TTC549 (cell line): ENCODE results near the gene FADS3.
"Not testable (repeated sequence)": the region's sequence is repeated elsewhere in the genome, so short reads cannot be mapped to it uniquely, and the experiment has no call there.

Experiments
- FAIRE-seq: peaks from 2 replicates; lab custom pipeline; 2012; peaks lifted over from hg19 to GRCh38; lab: Jason Lieb, UNC

Gene FADS3

GRCh38 chr11:61898247-61898582 is 6.9 kb upstream of the FADS3 start:
- FAIRE-seq, result no peak

DNA sequence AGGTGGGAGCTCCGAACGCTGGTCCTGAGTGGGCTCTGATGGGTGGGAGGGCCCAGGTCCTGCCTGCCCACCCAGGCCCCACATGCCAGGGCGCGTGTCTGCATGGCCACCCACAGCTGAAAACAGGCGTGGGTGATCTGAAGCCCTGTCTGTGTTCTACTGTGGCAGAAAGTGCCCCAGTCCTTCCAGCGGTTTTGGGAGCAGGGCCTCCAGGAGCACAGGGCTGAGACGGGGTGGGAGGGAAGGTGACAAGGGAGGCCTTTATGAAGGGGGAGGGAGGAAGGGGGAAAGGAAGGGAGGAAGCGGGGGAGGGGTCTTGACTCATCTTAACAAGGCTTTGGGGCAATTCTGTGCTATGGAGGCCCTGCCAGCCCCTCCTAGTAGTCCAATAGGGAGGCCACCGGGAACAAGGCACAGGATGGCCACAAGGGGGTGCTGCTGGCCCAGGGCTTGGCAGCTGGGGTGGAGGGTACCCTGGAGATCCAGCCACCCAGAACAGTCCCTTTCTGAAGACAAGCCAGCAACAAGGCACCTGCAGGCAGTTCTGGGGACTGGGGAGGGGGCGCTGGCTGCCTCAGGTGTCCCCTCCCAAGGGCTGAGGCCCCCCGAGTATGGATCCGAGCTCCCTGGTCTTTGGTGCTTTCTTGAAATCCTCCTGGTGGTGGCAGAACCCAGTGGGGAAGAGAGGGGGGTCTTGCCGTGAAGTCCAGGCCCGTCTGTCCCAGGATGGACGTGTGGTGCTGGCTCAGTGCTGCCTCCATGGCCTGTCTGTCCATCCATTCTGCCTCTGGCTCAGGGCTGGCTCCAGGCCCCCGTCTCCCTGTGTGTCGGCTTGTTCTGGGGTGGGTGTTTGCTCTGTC is 6.3 kb upstream of the FADS3 start:
- no peak for FAIRE-seq

DNA sequence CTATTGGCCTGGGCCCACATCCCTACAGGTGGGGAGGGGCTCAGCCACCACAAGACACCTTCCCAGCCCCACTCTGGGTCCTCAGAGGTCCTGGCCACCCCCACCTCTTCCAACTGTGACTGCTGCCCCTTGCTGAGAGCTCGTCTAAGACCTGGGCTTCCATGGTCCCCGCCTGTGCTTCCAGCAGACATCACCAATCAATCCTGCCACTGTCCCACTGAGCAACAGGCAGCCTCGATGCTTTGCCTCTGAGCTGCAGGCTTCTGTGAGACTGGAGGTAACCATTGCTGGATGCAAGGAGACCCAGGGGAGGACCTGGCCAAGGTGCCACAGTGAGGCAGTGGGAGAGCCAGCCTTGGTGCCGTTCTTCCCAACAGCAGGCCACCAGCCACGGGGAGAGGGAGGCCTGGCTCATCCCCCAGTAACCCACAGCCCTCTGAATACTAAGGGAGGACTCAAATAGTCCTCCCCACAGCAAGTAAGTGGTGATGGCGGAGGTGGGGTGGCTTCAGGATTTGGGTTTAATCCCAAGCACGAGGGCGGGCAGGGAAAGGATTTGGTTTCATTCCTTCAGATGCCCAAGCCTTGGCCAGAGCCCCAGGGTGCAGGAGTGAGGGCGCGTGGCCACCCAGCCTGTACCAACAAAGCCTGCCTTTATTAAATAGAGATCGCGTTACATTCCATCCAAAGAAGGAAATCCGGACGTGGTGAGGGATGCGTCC is 5.5 kb upstream of the FADS3 start:
- no peak for FAIRE-seq

GRCh38 chr11:61895718-61896059 is 4.3 kb upstream of the FADS3 start:
- no peak for FAIRE-seq

DNA sequence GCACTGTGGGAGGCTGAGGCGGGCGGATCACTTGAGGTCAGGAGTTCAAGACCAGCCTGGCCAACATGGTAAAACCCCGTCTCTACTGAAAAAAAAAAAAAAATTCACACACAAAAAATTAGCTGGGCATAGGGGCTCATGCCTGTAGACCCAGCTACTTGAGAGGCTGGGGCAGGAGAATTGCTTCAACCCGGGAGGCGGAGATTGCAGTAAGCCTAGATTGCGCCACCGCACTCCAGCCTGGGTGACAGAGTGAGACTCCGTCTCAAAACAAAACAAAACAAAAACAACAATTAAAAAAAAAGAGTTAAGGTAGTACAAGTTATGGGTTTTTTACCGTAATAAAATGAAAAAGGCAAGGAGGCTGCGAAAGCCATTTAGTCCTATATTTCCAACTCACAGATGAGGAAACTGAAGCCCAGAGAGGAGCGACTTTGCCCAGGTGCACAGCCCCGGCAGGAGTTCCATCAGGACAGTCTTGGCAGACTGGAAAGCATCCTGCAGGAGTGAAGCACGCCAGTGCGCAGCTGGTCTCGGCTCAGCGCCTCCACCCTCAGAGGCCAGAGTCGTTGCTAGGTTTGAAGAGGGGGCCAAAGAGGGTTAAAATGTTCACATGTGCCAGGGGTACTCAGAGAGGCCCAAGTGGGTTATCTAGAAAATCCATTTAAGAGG is 3.8 kb upstream of the FADS3 start:
- FAIRE-seq, result no peak

GRCh38 chr11:61893981-61894380 is 2.6 kb upstream of the FADS3 start:
- FAIRE-seq, result no peak

DNA sequence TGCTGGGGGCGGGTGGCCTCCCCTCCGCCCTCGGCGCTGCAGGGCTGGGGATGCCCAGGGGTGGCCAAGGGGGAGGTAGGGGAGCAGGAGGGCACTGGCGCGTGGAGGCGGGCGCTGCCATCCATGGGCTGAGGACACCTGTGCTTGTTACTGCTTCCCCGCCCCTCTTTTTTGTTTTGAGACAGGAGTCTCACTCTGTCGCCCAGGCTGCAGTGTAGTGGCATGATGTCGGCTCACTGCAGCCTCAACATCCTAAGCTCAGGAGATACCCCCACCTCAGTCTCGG is 683 bp upstream of the FADS3 start:
- no peak for FAIRE-seq

DNA sequence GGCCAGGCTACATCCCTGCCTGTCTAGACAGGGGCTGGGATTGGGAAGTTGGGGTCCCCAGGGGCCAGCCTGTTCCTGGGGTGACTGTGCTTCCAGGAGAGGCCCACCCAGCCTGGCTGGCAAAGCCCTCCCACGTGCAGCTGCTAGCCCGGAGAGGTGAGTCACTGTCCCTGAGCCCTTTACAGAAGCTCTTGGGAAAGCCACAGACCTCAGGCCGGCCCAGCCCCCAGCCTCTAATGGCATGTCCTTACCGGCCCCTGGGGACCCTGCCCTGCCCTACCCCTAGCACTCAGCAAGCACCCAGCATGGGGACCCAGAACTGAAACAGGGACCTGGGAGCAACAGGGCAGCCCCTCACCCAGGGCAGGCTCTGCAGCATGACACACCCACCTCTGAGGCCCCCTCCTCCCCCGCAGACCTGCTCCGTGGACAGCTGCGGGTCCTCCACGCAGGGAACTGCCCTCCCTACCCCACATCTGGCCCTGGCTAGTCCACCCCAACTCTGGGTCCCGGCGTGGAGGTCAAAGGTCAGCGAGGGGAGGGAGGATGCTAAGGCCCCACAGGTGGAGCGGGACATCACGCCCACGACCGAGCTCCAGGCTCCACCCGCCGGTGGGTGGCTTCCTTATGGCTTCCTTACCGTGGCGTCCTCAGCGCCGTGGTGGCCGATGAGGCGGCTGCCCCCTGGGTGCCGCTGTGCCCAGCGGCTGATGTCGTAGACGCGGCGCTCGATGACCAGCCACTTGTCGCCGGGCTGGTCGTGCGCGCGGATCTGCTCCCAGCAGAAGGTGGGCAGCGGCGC is 615 bp downstream of the FADS3 start:
- FAIRE-seq, result no peak

DNA sequence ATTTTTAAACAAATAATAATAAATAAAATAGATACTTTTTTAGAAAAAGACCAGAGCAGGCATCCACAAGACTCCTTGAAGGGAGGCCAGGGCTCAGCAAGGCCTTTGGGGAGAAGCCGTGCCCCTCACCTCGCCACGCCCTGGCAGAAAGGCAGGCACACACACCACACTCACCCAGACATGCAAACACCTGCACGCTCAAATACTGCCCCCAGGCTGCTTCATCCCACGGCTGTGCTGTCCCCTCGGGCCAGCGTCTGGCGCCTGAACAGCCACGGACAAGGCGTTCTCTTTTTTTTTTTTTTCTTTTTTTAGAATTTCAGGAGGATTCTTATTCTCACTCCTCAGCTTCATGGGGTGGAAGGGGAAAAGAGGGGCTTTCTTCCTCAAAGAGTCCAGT is 1.5 kb downstream of the FADS3 start:
- no peak for FAIRE-seq

- FAIRE-seq, result no peak
Observed at GRCh38 chr11:61888590-61888989, 2.8 kb downstream of the FADS3 start.

GRCh38 chr11:61887839-61888494 is 3.4 kb downstream of the FADS3 start:
- FAIRE-seq, result no peak

DNA sequence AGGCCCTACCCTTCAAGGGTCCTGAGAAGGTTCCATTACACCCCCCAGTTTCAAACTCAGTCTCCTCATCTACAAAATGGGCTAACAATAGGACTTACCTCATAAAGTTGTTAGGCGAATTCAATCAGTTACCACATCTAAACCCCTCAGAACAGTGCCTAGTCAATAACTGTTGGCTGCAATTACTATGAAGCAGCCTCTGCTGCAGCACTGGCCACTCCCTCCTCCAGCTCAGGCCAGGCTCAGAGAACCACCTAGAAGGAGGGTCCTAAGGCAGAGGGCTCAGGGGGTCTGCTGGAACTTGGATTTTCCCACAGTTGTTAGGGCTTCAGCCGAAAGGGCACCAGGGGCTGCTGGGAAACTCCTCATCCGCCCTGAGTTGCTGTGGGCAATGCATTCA is 4.7 kb downstream of the FADS3 start:
- FAIRE-seq, result no peak

DNA sequence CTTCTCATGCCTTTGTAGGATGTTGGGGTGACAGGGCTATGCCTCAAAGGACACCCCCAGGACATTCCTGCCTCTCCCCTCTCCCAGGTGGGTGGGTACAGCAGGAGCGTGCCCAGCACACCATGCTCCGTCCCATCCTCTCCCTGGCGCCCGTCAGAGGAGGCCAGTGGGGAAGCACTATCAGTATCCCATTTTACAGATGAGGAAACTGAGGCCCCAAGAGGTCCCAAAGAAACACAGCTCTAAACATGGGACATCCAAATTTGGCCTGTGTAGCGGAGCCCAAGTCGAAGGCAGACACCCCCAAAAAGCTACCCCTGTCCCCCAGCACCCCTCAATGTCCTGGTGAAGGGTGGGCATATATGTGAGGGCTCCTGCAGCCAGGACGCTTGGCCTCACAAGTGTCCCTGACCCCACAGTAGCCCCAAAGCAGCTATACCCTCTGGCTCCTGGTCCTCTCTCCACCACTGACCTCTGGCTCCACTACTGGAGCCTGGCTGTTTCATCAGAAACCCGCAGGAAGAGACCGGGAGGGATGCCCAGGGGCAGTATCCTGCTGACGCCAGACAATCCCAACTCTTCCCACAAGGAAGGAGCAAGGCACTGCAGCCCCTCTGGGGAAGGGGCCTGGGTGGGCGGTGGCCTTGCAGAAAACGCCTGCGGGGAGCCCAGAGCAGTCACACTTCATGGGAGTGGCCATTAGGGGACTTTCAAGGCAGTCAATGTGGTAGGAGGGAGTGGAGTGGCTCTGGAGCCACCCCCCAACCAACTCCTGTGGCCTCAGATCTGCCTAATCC is 5.4 kb downstream of the FADS3 start:
- no peak for FAIRE-seq

- no peak for FAIRE-seq
Observed at GRCh38 chr11:61885166-61885778, 6.1 kb downstream of the FADS3 start.

DNA sequence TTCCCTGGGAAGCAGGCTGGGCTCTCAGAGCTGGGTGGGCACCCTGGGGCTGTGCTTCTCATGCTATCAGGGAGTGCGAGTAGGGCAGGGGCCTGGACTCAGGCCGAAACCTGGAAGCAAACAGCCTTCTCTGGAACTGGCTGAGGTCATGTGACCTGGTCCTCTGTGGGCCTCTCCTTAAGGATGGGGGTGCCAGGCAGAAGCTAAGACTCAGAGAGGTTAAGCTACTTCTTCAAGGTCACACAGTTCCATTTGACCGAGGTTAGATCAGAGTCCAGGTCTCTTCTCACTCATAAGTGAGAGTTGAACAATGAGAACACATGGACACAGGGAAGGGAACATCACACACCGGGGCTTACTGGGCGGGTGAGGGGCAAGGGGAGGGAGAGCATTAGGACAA is 7.4 kb downstream of the FADS3 start:
- no peak for FAIRE-seq

DNA sequence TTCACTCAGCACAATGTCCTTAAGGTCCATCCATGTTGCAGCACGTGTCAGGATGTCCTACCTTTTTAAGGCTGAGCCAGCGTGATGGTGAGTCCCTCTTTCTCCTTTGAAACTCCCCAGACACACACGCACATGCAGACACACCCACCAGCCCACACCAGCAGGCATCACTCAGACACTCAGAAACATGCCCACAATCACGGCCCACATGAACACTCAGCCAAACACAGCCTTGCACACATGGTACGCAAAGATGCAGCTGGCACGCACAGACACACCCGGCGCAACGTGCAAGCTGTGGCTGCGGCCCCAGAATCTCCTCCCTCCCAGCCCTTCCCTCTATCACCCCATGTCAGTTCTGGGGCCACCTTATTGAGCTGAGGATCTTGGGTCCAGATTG is 8.0 kb downstream of the FADS3 start:
- no peak for FAIRE-seq

GRCh38 chr11:61882879-61883278 is 8.5 kb downstream of the FADS3 start:
- no peak for FAIRE-seq

DNA sequence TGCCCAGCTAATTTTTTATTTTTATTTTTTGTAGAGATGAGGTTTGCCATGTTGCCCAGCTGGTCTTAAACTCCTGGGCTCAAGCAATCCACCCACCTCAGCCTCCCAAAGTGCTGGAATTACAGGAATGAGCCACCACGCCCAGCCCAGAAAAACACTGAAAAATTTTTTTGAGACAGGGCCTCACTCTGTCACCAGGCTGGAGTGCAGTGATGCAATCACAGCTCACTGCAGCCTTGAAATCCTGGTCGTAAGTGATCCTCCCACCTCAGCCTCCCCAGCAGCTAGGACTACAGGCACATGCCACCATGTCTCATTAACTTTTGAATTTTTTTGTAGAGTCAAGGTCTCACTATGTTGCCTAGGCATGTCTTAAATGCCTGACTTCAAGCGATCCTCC is 9.1 kb downstream of the FADS3 start:
- not testable (repeated sequence) for FAIRE-seq

DNA sequence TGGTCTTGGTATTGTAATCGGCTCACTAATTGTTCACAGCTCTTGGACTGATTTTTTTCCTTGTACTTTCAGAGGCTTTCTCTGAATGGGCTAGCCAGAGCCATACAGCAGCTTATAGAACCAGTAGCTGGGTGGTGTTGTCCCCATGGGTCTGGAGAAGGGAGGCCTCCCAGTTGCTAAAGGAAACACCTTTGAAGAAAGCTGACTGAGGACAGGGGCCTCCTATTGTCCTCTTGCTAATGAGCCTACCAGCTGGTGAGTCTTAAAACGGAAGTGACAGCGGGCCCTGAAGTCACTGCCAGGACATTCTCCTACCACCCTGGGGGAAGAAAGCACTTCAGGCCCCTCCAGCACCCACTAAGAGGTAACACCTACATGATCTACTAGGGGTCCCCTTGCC is 9.9 kb downstream of the FADS3 start:
- FAIRE-seq, result no peak

DNA sequence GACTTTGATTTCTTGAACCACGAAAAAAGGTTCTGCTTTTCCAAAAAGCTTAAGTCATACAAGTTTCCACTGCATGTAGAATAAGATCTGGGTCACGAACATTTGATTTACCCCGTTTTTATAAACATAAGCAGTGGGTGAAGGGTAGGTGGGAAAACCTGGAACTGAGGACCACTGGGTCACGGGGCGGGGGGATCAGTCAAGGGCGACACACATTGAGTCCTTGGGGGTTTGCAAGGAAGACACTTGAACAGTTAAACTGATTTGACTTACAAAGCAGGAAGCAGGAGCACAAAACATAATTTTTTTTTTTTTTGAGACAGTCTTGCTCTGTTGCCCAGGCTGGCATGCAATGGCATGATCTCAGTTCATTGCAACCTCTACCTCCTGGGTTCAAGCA is 10.9 kb downstream of the FADS3 start:
- FAIRE-seq, result no peak

- FAIRE-seq, result no peak
Observed at GRCh38 chr11:61880031-61880430, 11.3 kb downstream of the FADS3 start.
